ENCODE results near the gene L3MBTL4. TPM values are rescaled to one million over a fixed set of nuclear protein-coding genes. Genes with fewer than 3 reads are reported as not detected.

The L3MBTL4 gene
- total and polyA plus RNA-seq, 10 of the 15 experiments (the other 5 are each of a cell fraction or from before 2014, with no cell fraction given): 1.3 to 8.7 (median 3.8) TPM

- TF ChIP-seq ZBTB40 (IDR thresholded peaks at IDR 0.05; ENCODE audit: borderline replicate concordance) (no peak), TAF1 (IDR thresholded peaks at IDR 0.05; ENCODE audit: borderline replicate concordance, low read depth, low read length) (no peak), ZNF592 (IDR thresholded peaks at IDR 0.05) (no peak), NR2F1 (conservative IDR thresholded peaks at IDR 0.05) (peak; percentile 80)
These were observed 440.0 kb downstream of the L3MBTL4 start (continued) for GRCh38 chr18:5974696-5975095.
